Ovary (tissue), 3 donors: ENCODE data around the gene IMPA2.

Source experiments
- EP300 ChIP-seq: sonication (generic); formaldehyde crosslinking; IDR thresholded peaks from one replicate; pipeline ENCODE4 v1.6.1; 2017; ENCODE audit warnings: antibody characterized with exemption
- POLR2A ChIP-seq: fragments of 450-650 bp; IDR thresholded peaks from one replicate; pipeline ENCODE4 v1.6.1; 2017; ENCODE audit warnings: antibody characterized with exemption, mild to moderate bottlenecking, moderate library complexity
- TF ChIP-seq, protein P1 (sequence below), 3 donors: fragments of 450-650 bp in 2 of 3; fragments of 200-600 bp in 1 of 3; IDR thresholded peaks; one replicate each; pipeline versions ENCODE4 v1.5.1 to v1.8.0; 2016 to 2022; ENCODE audit warnings: antibody characterized with exemption in 3 of 3, mild to moderate bottlenecking in 1 of 3
- donor health status: DM: no; HTN: no; CAD: no.

DNA sequence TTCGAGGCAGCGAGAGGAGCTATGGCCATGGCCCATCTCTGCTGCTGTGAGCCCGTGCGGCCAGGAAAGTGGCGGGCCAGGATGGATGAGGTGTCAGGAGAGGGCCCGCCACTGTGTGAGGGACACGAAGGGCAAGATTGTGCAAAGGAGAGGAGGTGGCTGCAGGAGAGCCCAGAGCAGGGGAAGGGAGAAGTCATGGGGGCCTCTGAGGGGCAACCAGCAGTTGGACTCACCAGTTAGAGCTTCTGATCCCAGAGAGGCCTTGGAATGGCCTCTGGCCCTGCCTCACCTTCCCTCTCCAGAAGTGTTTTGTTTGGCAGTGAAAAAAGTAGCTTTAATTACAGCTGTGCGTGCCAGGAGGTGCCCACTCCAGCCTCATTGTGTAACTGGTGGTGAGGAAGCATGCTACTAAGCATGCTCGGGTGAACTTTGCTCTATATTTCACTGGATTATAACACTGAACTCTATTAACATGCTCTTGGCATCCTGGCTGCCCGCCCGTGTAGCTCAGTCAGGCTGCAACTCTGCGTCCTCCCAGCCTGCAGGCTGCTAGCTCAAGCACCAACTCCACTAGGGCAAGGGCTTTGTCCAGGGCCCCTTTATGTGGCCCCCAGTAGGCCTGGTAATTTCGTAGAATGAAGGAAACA is 34.2 kb downstream of the IMPA2 start:
- TF ChIP-seq, protein P1, sequence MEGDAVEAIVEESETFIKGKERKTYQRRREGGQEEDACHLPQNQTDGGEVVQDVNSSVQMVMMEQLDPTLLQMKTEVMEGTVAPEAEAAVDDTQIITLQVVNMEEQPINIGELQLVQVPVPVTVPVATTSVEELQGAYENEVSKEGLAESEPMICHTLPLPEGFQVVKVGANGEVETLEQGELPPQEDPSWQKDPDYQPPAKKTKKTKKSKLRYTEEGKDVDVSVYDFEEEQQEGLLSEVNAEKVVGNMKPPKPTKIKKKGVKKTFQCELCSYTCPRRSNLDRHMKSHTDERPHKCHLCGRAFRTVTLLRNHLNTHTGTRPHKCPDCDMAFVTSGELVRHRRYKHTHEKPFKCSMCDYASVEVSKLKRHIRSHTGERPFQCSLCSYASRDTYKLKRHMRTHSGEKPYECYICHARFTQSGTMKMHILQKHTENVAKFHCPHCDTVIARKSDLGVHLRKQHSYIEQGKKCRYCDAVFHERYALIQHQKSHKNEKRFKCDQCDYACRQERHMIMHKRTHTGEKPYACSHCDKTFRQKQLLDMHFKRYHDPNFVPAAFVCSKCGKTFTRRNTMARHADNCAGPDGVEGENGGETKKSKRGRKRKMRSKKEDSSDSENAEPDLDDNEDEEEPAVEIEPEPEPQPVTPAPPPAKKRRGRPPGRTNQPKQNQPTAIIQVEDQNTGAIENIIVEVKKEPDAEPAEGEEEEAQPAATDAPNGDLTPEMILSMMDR (IDR thresholded peaks at IDR 0.05): no peak
- no peak for TF ChIP-seq POLR2A
- no peak for TF ChIP-seq EP300
